ENCODE measurements around the gene SPRY4.
"Not testable (repeated sequence)": the region's sequence is repeated elsewhere in the genome, so short reads cannot be mapped to it uniquely, and the experiment has no call there.

Gene SPRY4

DNA sequence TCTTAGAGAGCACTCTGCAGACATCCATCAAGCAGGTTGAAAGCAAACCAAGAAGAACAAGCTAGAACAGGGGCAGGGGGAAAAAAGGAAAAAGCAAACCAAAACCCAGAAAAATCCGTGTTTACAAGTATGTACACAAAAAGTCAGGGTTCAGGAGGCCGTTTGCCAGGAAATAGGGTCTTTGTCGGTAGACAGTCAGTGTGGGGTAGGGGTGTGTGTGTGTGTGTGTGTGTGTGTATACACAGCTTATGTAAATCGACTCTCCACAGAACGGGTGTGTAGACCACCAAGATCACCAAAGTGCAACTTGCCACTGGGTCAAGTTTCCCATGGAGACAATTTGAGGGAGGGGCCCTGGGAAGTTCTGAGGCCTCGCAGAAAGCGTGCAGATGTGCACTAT is 13.1 kb downstream of the SPRY4 start:
- DNase-seq (ENCODE audit: insufficient read length) (no peak), FAIRE-seq (no peak)
- TF ChIP-seq TAF1 (IDR thresholded peaks at IDR 0.05; ENCODE audit: borderline replicate concordance, low read depth, low read length) (no peak), POLR2A (IDR thresholded peaks at IDR 0.05; ENCODE audit: low read depth, low read length) (no peak), POLR2AphosphoS5 (IDR thresholded peaks at IDR 0.05; ENCODE audit: low read depth, low read length) (no peak)

DNA sequence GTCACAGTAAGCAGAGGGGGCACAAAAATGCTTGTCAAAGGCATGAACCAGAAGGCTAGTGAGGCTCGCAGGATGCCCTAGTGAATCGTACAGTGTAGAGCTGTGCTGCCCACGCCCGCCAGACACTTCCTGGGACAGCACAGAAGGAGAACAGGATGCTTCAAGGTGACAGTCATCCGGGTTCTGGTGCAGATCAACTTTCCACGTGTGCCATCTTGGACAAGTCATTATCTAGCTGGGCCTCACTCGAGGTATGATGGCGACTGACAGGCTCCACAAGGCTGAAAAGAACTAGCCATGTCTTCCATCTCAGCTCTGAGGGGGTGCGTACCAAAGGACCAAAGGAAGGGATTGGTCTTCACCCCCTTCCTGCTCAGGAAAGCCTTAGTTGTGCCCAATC is 14.0 kb downstream of the SPRY4 start:
- TF ChIP-seq POLR2AphosphoS5 (IDR thresholded peaks at IDR 0.05; ENCODE audit: low read depth, low read length), result no peak
- no peak for TF ChIP-seq POLR2A (IDR thresholded peaks at IDR 0.05; ENCODE audit: low read depth, low read length)
- TF ChIP-seq TAF1 (IDR thresholded peaks at IDR 0.05; ENCODE audit: borderline replicate concordance, low read depth, low read length), result no peak
- DNase-seq (ENCODE audit: insufficient read length) (no peak), FAIRE-seq (no peak)

DNA sequence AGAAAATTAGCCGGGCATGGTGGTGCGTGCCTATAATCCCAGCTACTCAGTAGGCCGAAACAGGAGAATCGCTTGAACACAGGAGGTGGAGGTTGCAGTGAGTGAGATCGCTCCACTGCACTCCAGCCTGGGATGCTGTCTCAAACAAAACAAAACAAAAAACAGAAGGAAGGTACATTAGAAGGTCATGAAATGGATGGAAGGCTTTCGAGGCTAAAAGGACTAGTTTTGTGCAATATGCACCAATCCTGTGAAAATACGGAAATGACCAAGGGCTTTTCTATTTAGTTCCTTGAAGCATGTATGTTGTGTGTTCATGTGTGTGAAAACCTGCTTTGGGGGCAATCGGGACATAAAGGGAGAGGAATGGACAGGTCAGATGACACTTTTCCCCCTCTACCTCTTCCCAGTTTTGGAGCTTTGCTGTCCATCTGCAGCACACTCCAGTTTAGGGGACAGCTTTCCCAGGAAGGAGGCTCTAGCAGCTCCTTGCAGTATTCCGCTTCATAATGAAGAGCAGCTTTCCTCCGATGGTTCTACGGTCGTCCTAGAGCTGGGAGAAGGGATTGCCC is 15.0 kb downstream of the SPRY4 start:
- TF ChIP-seq POLR2A (IDR thresholded peaks at IDR 0.05; ENCODE audit: low read depth, low read length) (no peak), POLR2AphosphoS5 (IDR thresholded peaks at IDR 0.05; ENCODE audit: low read depth, low read length) (no peak), TAF1 (IDR thresholded peaks at IDR 0.05; ENCODE audit: borderline replicate concordance, low read depth, low read length) (no peak)
- no peak for FAIRE-seq
- DNase-seq (ENCODE audit: insufficient read length), result no peak

DNA sequence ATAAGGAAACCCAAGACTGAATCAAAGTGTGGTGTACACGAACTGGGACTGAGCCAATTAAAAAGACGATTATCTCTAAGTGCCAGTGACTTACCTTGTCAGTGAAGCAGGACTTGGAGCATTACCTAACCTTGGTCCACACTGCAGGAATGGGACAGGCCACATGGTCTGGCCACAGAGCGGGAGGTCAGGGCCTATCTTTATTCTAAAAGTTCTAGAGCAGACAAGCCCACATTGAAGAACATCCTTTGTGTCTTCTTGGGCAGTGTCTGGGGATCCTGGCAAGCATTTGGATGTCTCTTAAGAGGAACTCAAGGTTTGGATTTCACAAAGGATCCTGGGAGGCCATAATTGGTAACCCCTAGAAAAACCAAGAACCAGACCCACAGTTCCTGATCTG is 16.5 kb downstream of the SPRY4 start:
- TF ChIP-seq POLR2A (IDR thresholded peaks at IDR 0.05; ENCODE audit: low read depth, low read length) (no peak), POLR2AphosphoS5 (IDR thresholded peaks at IDR 0.05; ENCODE audit: low read depth, low read length) (no peak), TAF1 (IDR thresholded peaks at IDR 0.05; ENCODE audit: borderline replicate concordance, low read depth, low read length) (no peak)
- no peak for FAIRE-seq
- no peak for DNase-seq (ENCODE audit: insufficient read length)

DNA sequence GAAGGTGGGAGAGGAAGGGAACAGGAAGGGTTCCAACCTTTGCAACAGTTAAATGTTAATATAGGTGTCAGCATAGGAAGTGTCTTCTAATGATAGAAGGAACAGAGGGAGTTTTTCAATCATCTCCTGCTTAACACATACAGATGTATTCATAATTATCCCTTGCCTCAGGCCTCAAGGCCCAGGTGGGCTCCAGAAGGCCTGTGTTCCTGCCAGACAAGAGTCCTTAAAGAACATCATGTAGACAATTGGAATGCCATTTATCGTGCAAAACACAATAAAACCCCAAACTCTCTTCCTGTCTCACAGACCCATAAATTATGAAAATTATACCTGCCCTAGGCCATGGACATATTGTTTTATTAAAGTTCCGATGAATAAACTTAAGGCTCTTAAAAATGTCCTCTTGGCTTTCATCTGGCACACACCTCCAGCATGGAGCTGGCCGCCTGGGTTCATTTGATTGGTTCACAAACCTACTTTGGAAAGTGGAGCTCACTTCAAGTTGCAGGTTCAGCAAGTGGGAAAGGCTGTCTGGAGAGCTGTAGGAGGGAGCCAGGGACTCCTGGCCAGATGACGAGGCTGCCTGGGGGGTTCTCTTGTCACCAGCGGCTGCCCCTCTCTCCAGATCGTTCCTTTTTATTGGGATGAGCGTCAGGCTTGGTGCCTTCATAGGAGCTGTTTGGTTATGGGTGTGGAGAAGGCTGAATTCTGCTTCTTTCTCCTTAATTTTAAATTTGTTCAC is 17.5 kb downstream of the SPRY4 start:
- FAIRE-seq, result no peak
- TF ChIP-seq POLR2AphosphoS5 (IDR thresholded peaks at IDR 0.05; ENCODE audit: low read depth, low read length) (no peak), TAF1 (IDR thresholded peaks at IDR 0.05; ENCODE audit: borderline replicate concordance, low read depth, low read length) (no peak), POLR2A (IDR thresholded peaks at IDR 0.05; ENCODE audit: low read depth, low read length) (no peak)
- no peak for DNase-seq (ENCODE audit: insufficient read length)

DNA sequence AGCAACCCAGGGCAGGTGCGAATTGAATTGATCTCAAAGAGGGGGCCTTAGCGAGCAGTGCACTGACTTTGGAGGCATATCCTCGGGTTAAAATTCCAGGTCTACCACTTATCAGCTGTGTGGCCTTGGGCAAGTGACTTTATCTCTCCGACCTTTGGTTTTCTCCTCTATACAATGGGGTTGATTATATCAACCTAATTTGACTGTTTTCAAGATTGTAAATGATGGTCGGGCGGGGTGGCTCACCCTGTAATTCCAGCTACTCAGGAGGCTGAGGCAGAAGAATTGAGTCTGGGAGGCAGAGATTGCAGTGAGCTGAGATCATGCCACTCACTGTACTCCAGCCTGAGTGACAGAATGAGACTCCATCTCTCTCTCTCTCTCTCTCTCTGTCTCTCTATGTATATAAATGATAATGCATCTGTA is 18.7 kb downstream of the SPRY4 start:
- DNase-seq (ENCODE audit: insufficient read length) (no peak), FAIRE-seq (no peak)
- TF ChIP-seq POLR2AphosphoS5 (IDR thresholded peaks at IDR 0.05; ENCODE audit: low read depth, low read length) (no peak), POLR2A (IDR thresholded peaks at IDR 0.05; ENCODE audit: low read depth, low read length) (no peak), TAF1 (IDR thresholded peaks at IDR 0.05; ENCODE audit: borderline replicate concordance, low read depth, low read length) (no peak)

DNA sequence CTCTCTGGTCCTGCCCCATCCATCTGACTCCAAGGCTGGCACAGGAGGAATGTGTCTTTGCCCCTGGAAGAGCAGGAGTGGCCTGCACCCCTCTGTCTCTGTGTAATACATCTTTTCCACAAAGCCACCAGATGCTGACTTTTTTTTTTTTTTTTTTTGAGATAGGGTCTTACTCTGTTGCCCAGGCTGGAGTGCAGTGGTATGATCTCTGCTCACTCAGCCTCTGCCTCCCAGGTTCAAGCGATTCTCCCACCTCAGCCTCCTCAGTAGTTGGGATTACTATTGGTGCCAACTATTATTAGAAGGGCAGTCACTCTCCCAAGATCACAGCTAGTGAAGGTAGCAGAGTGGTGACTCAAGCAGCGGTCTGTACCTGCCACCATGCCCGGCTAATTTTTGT is 19.6 kb downstream of the SPRY4 start:
- TF ChIP-seq POLR2A (IDR thresholded peaks at IDR 0.05; ENCODE audit: low read depth, low read length) (no peak), POLR2AphosphoS5 (IDR thresholded peaks at IDR 0.05; ENCODE audit: low read depth, low read length) (no peak), TAF1 (IDR thresholded peaks at IDR 0.05; ENCODE audit: borderline replicate concordance, low read depth, low read length) (no peak)
- FAIRE-seq, result no peak
- no peak for DNase-seq (ENCODE audit: insufficient read length)

DNA sequence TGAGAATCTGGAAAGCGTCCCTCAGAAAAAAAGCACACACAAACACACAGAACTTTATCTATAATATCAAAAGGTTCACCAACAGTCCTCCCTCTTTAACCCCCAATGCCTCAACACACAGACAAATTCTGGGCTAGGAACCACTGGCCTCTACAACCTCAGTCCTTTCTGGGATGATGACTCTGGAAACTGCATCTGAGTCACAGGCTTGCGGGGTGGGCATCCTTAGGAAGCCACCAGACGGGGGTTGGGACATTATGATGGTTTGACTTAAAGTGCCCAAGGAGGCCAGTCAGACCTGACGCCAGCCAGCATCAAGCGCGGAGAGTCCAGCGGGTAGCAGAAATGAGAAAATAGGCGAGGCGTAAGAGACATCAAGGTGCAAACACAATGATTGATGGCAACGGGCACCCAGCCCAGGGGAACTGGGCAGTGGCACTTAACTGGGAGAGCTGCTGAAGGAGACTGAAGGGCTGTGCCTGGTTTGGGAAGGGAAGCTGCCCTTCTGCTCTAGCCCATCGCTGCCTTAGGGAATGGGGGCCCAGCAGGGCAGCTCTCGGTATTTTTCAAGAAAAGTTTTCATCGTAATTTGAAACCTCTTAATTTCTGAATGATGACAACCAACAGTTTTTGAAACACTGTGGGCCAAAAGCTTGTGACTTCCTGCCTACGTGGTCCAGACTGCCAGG is 20.7 kb downstream of the SPRY4 start:
- no peak for TF ChIP-seq POLR2AphosphoS5 (IDR thresholded peaks at IDR 0.05; ENCODE audit: low read depth, low read length)
- DNase-seq (ENCODE audit: insufficient read length), result no peak
- no peak for FAIRE-seq

DNA sequence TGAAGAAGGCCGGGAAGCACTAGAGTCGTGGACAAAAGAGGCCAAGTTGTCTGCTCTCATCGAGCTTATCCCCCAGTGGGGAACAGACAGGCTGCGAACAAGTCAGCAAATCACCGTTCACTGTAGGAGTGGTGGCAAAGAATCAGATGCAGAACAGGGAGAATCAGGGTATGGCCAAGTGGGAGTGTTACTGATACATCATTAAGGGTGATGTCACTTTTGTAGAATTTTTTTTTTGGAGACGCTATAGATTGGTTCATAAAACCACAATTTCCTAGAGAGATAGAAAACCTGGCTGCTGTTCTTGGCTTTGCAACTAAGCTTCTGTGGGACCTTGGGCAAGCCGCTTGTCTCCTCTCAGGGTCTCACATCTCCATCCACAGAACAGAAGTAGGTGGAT is 21.3 kb downstream of the SPRY4 start:
- FAIRE-seq (no peak), DNase-seq (ENCODE audit: insufficient read length) (no peak)
- TF ChIP-seq POLR2AphosphoS5 (IDR thresholded peaks at IDR 0.05; ENCODE audit: low read depth, low read length) (no peak), POLR2A (IDR thresholded peaks at IDR 0.05; ENCODE audit: low read depth, low read length) (no peak), TAF1 (IDR thresholded peaks at IDR 0.05; ENCODE audit: borderline replicate concordance, low read depth, low read length) (no peak)

DNA sequence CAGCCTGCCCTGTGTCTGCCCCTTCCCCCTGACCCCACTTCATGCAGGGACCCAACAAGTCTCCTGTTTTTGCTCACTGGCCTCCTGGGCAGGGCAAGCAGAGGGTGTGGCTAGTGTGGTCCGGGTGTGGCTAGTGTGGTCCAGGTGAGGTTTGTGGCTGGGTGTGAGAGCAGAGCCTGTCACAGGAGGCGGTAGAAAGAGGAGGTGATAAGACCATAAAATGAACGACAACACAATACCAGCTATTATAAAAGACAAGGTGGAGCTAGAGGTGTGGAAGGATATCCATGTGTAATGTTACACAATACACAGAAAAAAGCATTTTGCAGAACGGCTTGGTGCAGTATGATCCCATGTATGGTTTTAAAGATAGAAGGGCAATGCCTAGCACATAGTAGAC is 23.3 kb downstream of the SPRY4 start:
- TF ChIP-seq TAF1 (IDR thresholded peaks at IDR 0.05; ENCODE audit: borderline replicate concordance, low read depth, low read length), result no peak
- no peak for TF ChIP-seq POLR2AphosphoS5 (IDR thresholded peaks at IDR 0.05; ENCODE audit: low read depth, low read length)
- no peak for TF ChIP-seq POLR2A (IDR thresholded peaks at IDR 0.05; ENCODE audit: low read depth, low read length)
- FAIRE-seq, result no peak
- DNase-seq (ENCODE audit: insufficient read length), result no peak

DNA sequence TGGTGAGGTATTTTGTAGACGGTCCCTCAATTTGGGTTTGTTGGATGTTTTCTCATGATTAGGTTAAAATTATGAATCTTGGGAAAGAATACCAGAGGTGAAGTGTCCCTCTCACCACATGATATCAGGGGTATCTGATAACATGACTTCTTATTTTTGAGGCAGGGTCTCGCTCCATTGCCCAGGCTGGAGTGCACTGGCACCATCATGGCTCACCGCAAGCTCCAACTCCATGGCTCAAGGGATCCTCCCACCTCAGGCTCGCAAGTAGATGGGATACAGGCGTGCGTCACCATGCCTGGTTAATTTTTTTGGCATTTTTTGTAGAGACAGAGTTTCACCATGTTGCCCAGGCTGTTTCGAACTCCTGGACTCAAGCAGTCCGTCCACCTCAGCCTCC is 24.1 kb downstream of the SPRY4 start:
- no peak for FAIRE-seq
- TF ChIP-seq TAF1 (IDR thresholded peaks at IDR 0.05; ENCODE audit: borderline replicate concordance, low read depth, low read length) (no peak), POLR2A (IDR thresholded peaks at IDR 0.05; ENCODE audit: low read depth, low read length) (no peak), POLR2AphosphoS5 (IDR thresholded peaks at IDR 0.05; ENCODE audit: low read depth, low read length) (no peak)
- DNase-seq (ENCODE audit: insufficient read length), result no peak

DNA sequence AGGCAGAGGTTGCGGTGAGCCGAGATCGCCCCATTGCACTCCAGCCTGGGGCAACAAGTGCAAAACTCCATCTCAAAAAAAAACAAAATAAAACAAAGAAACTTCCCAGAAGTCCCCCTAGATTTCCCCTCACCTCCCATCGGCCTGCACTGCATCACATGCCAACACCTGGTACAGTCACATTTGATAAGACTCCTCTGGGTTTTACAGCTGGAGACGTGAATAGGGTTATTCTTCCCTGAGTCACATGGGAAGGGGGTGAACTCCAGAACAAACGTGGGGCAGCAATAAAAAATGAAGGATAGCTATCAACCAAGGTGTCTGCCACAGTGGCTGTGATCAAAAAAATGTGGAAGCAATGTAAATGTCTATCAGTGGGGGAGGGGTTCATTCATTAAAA is 26.0 kb downstream of the SPRY4 start:
- FAIRE-seq, result no peak
- TF ChIP-seq TAF1 (IDR thresholded peaks at IDR 0.05; ENCODE audit: borderline replicate concordance, low read depth, low read length) (no peak), POLR2AphosphoS5 (IDR thresholded peaks at IDR 0.05; ENCODE audit: low read depth, low read length) (no peak), POLR2A (IDR thresholded peaks at IDR 0.05; ENCODE audit: low read depth, low read length) (no peak)
- DNase-seq (ENCODE audit: insufficient read length), result no peak

DNA sequence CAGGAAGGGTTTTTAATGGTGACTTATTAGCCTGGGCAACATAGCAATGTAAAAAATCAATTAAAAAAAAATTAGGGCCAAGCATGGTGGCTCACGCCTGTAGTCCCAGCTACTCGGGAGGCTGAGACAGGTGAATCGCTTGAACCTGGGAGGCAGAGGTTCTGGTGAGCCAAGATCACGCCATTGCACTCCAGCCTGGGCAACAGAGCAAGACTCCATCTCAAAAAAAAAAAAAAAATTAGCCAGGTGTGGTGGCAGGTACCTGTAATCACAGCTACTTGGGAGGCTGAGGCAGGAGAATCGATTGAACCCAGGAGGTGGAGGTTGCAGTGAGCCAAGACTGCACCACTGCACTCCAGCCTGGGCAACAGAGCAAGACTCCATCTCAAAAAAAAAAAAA is 27.0 kb downstream of the SPRY4 start:
- DNase-seq (ENCODE audit: insufficient read length); FAIRE-seq: not testable (repeated sequence)

All from GM12892 (cell line).